Myocyte (in vitro differentiated cells): Measurements from ENCODE around the gene PTPRG. TPM values are rescaled to one million over a fixed set of nuclear protein-coding genes. Genes with fewer than 3 reads are reported as not detected.
"Not testable (repeated sequence)": the region's sequence is repeated elsewhere in the genome, so short reads cannot be mapped to it uniquely, and the experiment has no call there.

Source experiments
- DNase-seq: peaks from one replicate; pipeline ENCODE4 v3.0.0-alpha.2; 2012; ENCODE audit warnings: low read depth
- total RNA-seq: library from RNA; depleted of rRNA; stranded (reverse); fragments of >200 nt; gene quantifications from 2 replicates; pipeline ENCODE4 v1.2.3, GENCODE V29; 2014

The PTPRG gene
- total RNA-seq, 1 donor from 2014 or later, result 28.4 TPM

DNA sequence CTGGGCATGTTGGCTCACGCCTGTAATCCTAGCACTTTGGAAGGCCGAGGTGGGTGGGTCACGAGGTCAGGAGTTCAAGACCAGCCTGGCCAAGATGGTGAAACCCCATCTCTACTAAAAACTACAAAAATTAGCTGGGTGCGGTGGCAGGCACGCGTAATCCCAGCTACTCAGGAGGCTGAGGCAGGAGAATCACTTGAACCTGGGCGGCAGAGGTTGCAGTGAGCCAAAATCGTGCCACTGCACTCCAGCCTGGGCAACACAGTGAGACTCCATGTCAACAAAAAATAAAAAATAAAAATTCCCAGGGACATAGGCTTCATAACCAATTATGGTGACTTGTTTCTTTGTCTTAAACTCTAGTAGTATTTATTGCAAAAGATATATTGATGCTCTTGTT is 155.3 kb downstream of the PTPRG start:
- not testable (repeated sequence) for DNase-seq

DNA sequence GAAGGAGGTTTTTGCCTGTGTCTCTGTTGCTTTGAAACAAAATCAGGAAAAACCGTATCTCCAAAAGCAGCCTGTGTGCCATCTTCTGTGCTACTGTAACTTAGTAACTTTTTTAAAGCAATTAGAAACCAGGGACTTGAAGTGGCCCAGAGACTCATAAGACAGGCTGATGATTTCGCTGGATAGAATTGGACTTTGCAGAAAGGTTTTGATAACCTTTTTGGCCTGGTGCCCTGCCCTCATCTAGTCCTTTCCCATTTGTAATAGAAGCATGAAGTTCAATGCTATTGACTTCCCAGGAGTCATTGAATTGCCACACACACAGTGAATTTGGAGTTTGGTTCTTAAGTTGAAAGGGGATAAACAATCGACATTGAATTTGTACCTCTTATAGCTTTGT is 157.2 kb downstream of the PTPRG start:
- no peak for DNase-seq

DNA sequence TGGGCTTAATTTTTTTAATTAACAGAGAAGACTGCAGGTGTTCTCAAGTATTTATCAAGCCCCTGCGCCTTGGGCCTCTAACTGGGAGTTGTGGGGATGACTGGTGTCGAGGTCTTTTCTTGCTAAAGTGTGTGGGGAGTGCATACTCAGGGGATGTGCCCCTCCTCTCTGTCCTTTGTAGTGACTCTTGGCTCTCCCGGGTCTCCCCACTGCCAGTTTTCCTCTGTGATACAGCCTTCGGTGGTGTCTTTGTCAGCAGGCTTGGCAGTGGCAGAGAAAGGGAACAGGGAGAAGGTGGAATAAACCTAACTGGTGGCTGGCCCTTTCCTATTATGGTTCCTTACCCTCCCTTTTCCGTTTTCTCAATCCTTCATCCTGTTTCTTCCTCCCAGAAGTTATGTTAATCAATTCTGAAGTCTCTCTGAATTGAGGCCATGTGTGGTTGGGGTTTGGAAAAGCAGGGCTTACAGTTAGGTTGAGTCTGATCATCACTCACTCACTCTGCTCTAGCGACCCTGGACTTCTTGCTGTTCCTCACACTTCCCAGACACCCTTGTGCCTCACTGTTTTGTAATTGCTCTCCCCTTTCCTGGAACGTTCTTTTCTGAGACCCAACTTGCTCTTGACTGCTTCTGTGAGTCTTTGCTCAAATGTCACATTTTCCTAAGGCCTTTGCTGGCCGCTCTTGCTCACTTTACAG is 158.1 kb downstream of the PTPRG start:
- DNase-seq, result no peak

DNA sequence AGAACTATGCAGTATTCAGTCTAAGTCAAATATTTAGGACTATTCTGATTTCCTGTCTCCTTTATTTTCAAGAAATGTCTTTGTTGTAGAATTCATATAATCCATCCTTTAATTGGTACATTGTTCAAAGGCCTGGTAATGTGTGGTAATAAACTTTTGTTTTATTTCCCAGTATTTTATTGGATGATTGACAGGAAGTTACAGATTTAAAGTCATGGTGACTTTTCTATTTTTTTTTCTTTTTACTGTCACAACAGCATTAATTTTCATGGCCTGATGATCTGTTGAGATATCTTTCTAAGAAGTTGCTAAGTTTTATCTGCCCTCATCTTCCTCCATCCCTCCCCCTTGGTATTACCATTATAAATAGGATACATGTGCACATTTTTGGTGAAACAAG is 161.7 kb downstream of the PTPRG start:
- no peak for DNase-seq

DNA sequence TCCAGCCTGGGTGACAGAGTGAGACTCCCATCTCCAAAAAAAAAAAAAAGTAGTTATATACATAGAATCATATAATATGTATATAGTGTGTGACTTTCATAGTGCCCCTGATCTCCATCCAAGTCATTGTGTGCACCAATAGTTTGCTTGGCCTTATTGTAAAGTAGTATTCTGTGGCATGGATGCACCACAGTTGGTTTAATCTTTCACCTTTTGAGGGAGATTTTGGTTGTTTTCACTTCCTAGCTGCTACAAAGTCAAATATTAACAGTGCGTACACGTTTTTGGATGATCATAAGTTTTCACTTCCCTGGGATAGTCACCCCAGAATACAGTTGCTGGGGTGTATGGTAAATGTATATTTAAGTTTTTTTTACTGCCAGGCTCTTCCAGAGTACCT is 162.8 kb downstream of the PTPRG start:
- no peak for DNase-seq

DNA sequence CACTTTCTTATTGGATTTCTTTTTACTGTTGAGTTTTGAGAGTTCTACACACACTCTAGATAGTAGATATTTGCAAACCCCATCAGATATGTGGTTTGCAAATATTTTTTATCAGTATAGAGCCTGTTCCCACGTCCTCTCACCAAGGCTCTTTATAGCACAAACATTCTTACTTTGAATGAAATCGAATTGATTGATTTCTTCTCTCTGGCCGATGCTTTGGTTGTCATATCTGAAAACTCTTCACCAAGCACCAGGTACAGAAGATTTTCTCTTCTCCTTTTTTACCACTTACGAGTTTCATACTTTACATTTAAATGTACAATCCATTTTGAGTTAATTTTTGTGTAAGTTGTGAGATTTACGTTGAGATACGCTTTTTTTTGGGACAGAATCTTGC is 163.4 kb downstream of the PTPRG start:
- DNase-seq, result no peak

DNA sequence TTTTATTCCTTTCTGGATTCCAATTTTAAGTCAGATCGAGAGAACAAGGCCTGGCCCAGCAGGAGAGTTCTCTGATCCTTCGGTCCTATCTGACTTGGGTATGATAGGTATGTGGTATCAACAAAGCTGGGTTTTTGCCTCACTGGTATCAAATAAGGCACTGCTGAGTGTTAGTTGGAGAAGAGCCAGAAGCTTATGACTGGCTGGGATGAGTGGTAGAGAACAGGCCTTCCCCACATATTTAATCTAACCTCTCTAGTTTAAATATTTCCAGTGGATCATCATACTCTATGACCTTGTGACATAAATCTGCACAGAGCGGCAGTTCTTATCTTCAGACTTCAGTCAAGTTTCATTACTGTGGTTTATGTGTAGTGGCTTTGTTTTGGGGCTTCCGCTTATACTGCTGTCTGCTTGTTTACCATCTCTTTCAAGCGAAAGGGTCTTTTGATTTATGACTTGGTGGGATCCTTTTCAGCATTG is 164.5 kb downstream of the PTPRG start:
- DNase-seq, result peak; percentile 65

DNA sequence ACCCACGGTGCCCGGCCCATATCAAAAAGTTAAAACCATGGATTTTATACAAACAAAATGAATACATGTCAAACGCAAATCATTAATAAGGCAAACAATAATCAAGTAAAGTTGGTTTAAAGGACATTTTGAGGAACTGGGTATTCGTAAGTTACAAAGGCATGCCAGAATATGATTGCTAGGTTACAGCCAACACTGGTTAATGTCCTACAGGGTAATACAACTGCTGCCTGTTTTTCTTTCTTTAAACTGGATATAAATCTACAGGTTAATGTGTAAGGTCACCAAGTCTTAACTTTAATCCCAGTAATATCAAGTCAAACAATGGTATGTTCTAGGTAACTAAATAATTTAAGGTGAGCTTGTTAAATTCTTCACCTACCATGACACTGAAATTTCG is 166.1 kb downstream of the PTPRG start:
- DNase-seq, result no peak

DNA sequence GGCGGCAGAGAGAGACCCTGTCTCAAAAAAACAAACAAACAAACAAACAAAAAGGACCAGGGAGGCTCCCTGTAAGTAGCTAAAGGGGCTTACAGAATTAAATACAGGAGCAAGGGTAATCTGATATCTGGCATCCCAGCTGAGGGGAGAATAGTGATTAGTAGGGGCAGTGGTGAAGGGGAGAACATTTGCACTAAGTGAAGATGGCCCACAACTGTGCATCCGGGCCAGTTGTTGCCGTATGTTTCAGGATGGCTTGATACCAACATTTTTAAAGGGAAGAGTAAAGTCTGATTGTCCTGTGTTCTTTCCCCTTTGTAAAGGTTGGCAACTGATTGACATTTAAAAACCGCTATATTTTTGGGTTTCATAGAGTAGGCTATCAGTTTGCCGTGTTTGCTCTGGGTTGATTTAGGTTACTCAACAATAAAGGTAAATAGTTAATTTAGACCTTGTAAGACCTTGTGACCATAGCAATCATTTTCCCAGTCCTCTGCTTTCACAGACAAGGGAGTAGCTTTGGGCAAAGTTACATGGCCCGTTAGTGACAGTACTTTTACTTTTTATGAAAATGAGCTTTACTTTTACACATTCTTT is 167.8 kb downstream of the PTPRG start:
- no peak for DNase-seq

DNA sequence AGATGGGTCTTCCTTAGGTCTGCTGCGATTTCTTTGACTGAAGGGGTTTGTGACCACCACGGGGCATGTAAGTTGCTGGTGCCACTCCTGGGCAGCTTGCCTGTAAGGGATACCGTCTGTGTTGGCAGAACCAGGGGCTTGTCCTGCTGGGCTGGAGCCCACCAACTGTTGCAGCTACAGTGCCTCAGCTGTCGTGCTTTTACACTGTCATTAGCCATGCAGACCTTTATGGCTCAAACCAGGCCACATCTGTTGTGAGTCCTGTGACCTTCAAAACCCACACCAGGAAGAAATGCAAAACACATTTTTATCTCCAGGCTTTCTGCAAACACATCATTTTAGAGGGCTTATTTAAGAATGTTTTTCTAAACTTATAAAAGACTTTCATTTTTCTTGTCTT is 168.7 kb downstream of the PTPRG start:
- peak; percentile 86 for DNase-seq

DNA sequence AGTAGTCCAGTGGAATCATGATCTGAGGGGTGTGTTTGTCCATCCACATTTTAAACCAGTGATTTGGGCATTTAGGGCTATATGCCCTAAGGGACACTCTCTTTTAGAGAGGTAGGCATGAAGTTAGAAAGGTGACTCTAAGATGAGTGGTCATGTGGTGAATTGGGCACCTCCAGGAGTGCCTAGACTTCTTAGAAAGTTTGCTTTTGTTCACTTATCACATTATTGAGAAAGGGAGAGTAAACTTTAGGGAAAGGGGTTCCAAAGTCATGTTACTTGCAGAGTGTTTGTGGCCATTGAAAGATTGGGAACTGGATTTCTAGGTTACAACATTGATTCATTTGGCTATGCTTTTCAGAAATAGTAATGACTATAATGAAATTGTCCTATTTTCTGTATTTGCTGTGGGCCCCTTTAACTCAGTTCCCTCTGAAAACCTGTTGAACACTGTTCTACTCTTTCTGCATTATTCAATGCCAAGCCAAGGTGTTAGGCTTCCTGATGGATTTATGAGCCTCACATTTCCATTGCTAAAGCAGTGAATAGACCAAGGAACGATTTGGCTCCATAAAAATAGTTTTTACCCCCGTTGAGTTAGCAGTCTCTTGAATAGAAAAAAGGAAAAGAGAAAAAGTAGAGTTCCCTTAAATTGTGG is 169.3 kb downstream of the PTPRG start:
- no peak for DNase-seq

DNA sequence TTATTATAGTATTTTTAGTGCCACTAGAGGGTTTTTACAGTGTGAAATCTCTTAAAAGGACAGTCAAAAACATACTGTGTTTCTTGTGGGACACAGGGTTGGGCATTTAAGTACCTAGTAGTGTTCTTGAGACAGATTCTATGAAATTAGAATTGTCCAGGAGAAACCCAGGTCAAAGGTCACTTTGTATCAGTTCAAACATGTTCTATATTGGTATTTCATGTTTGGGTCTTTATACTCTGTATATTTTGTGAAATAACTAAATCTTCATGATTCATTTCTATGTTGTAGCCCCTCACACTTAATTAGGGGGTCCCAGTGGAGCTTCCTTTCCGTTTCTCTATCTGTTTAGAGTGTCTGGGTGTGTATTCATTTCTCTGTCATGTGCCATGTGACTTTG is 171.6 kb downstream of the PTPRG start:
- DNase-seq, result no peak

DNA sequence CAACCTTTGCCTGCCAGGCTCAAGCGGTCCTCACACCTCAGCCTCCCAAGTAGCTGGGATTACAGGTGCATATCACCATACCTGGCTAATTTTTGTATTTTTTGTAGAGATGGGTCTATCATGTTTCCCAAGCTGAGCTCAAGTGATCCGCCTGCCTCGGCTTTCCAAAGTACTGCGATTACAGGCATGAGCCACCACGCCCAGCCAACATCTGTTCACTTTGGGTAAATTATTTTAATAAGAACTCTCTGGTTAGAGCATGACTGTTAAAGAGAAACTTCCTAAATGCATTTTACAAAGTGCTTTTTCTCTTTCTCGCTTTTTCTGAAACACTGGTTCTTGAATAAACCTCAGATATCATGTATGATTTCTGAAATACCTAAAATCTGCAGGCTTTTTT is 172.5 kb downstream of the PTPRG start:
- DNase-seq, result peak; percentile 46

DNA sequence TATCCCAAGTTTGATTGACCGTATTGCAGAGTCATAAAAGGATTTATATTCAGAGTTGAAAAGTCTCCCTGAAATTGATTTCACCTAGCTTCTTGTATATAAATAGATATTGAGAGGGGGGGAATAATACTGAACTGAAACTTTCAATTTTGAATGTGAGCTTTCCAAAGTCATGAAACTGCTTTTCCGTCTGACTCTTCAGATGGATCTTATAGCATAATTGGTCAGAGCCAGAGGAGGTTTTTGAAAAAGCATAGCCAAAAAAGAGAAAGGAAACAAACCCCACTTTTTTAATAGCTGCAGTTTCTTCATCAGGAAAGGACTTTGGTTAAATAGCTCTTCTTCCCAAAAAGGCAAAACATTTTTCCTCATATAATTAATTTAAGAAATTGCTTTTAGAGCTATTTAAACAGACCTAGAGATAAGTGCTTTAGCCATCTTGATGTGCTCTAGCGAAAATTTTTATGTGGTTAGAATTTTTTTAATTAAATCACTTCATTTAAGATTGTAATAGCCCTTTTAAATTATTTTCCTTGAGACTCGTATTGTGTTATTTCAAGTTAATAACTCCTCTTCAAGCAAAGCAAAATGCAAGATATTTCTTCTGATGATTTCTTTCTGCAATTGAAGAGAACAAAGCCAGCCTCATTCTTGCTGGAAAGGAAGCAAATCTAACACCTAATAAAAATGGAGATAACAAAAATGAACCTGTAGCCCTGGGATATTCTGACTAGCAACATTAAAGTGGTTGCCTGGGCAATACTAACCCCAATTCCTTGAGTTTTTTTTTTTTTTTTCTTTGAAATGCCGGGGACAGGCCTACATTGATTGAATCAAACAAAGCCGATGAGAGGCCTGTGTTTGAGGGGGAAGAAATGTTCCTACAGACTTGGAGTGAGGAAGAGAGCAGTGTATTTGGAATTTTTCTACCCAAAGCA is 173.6 kb downstream of the PTPRG start:
- no peak for DNase-seq

DNA sequence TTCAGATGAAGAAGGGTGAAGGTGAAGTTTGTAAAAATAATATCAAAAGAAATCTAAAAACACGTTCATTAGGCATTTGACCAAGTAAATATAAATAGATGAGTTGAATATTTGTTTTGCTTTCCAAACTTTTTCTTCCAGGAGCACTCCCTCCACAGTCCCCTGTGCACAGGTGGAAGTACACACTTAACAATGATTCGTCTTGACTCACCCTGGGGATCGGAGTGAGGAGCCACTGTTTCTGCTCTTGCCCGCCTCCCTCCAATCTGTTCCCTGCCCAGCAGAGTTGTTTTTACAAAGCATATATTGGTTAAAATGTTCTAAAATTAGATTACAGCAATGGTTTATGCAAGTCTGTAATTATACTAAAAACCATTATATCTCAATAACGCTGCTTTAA is 175.1 kb downstream of the PTPRG start:
- peak; percentile 16 for DNase-seq

DNA sequence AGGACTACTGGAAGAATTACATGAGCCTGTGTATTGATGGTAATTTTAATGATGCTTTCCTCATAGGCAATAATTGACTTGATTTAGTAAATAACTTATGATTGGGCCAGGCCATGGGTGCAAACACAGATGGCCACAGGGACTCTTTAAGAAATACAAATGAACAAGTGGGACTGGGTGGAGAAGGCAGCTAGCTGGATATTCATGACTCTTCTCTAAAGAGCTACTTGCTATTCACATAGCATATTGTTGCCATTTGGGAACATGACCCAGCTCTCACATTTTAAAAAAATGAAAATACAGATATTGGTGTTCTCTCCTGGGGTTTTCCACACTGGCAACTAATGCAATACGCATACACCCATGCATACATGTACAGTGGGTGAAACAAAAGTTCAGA is 178.3 kb downstream of the PTPRG start:
- DNase-seq, result no peak

DNA sequence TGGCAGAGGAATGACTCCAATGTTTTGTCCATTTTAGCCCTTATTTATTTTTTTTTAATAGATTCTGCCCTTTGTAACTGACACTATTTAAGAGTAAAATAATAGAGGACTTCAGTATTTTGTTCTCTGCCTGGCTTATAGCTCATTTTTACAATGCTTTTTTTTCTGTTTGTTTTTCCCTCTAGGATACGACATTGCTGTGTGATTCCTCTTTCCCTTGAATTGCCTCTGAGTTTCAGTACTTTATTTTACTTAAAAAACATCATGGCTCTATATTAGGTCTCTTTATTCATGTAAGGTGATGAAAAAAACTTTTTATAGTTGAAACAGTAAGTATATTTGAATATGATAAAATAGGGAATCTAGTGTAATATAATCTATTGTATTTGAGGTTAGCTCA is 179.1 kb downstream of the PTPRG start:
- no peak for DNase-seq

DNA sequence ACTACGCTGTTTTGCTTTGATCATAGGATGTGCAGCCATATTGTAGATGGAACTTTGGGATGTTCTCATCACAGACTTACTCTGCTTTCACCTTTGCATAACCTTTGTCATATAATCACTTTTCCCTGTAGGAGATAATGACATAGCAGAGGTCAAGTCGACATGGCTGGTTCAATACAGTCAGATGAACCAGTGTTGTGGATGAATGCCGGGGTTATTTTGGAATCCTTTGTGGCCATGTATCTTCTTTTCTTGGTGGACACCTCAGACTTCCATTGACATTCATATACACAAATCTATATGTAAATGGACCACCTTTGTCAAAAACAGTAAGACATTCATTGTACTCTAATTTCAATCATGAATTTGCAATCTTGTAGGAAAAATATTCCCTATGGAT is 180.2 kb downstream of the PTPRG start:
- no peak for DNase-seq

DNA sequence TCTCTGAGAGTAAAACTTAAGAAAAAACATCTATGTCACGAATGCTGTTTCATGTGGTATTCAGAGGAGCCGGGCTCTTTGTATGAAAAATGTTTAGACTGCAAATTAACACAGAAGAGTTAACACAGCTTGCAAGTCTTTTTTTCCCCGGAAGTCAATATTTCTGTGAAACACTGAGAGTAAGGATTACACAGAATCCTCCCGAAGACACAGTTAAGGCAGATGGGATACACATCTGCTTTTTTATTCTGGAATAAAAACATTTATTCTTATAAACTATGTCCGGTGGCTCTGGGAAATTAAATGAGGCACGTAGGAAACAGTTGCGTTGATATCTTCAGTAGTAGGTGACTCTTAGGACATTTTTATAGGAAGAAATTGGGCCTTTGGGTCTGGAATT is 180.6 kb downstream of the PTPRG start:
- DNase-seq, result no peak

DNA sequence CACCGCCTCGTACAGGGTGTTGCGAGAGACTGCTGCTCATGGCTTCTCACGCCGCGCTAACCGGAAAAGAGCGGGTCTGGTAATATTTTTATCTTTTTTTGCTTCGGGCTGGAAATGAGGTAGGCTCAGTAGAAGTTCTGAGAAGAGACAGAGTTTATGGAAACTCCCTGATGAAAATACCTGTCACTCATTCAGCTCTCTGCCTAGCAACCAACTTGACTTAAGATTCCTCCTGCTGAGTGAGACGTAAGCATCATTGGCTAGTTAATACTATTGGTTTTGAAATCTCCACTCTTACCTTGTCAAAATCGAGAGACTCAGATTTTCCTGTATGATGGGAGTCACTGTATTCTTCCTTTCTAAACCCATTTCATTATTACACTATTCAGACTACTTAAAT is 181.7 kb downstream of the PTPRG start:
- no peak for DNase-seq

DNA sequence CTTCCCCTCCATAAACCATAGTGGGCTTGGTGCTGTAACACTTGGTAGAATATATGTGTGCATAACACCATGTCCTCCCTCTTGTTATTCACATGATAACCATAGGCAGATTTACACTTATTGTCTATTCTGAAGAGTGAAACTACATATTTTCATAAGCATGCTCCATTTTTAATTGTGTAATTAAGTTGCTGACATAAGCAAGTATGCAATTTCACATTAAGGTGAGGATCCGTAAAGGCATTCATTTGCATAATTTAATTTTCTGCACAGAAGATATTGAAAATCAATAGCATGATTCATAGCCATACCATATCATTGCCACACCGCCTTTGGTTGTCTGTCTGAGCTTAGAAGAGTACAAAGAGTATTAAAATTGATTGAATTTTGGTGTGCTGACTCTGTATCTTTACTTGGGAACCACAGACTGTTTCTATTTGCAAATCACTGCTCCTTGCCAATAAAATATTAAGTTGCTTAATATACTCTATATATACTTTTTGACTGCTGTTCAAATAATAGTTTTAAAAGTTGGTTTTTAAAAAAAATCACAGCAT is 182.4 kb downstream of the PTPRG start:
- no peak for DNase-seq
